A549 (cell line): Measurements from ENCODE around the gene GRSF1.

ENCODE experiments used
- CHD2 ChIP-seq: fragments of 150-350 bp; IDR thresholded peaks from 2 replicates; pipeline ENCODE4 v1.6.1; 2014; ENCODE audit warnings: low read length; ENCODE audit not compliant: partially characterized antibody
- CTCF ChIP-seq: fragments of >200 bp; sonication (Bioruptor Twin); formaldehyde crosslinking; IDR thresholded peaks from 3 replicates; pipeline ENCODE4 v1.5.1; 2016
- EP300 ChIP-seq, 2 experiments: fragments of >200 bp; sonication (Bioruptor Twin); formaldehyde crosslinking; IDR thresholded peaks; 2 replicates in 1 of 2; 3 replicates in 1 of 2; pipeline ENCODE4 v1.6.1; 2016 to 2017
- FOSL2 ChIP-seq, 2 experiments: fragments of 450-650 bp in 1 of 2; fragments of >200 bp in 1 of 2; sonication (Bioruptor Twin) in 1 of 2; formaldehyde crosslinking; IDR thresholded peaks; 2 replicates each; pipeline versions ENCODE4 v1.5.0 to v1.6.1; 2016 to 2020; ENCODE audit warnings: mild to moderate bottlenecking in 1 of 2, moderate library complexity in 1 of 2
- JUN ChIP-seq, 2 experiments: fragments of >200 bp; sonication (Bioruptor Twin); formaldehyde crosslinking; IDR thresholded peaks; 2 replicates in 1 of 2; 3 replicates in 1 of 2; pipeline ENCODE4 v1.6.1; 2016 to 2017
- MAFK ChIP-seq: fragments of 450-650 bp; IDR thresholded peaks from 2 replicates; pipeline ENCODE4 v1.6.1; 2014; ENCODE audit not compliant: partially characterized antibody
- MAX ChIP-seq: IDR thresholded peaks from 2 replicates; pipeline ENCODE4 v1.6.1; 2012
- MYC ChIP-seq: IDR thresholded peaks from 2 replicates; pipeline ENCODE4 v1.6.1; 2012; ENCODE audit warnings: mild to moderate bottlenecking, inconsistent platforms, low read length, improper control_type of control experiment, borderline replicate concordance
- RAD21 ChIP-seq, 2 experiments: fragments of >200 bp in 1 of 2; sonication (Bioruptor Twin) in 1 of 2; formaldehyde crosslinking in 1 of 2; IDR thresholded peaks in 1 of 2; conservative IDR thresholded peaks in 1 of 2; 2 replicates in 1 of 2; 3 replicates in 1 of 2; pipeline ENCODE4 v1.6.1; 2012 to 2018; ENCODE audit warnings: inconsistent platforms in 1 of 2
- RNF2 ChIP-seq: fragments of 200-600 bp; sonication (generic); IDR thresholded peaks from 2 replicates; pipeline ENCODE4 v1.6.1; 2016; ENCODE audit warnings: low read depth, mild to moderate bottlenecking, antibody characterized with exemption, moderate library complexity, borderline replicate concordance
- TP53 ChIP-seq: fragments of 250-450 bp; sonication (Bioruptor Pico); IDR thresholded peaks from 2 replicates; pipeline ENCODE4 v1.5.0; 2021; ENCODE audit warnings: mild to moderate bottlenecking, moderate library complexity
- USF2 ChIP-seq: fragments of 450-650 bp; IDR thresholded peaks from 2 replicates; pipeline ENCODE4 v1.6.1; 2014; ENCODE audit warnings: antibody characterized with exemption

- TF ChIP-seq CTCF (no peak), USF2 (no peak), RNF2 (no peak), EP300 (IDR thresholded peaks at IDR 0.05) (no peak), RAD21 (conservative IDR thresholded peaks at IDR 0.05 in 1 of 2, IDR thresholded peaks at IDR 0.05 in 1 of 2) (no peak), MAX (no peak), MYC (no peak), TP53 (CRISPR knock-in tag) (no peak), MAFK (peak; percentile 46), FOSL2 (IDR thresholded peaks at IDR 0.05) (no peak), FOSL2 (CRISPR knock-in tag; IDR thresholded peaks at IDR 0.05) (no peak), CHD2 (no peak), JUN (IDR thresholded peaks at IDR 0.05) (no peak)
Observed at GRCh38 chr4:70787496-70787895, 52.2 kb downstream of the GRSF1 start.
